PFSK-1 (cell line): ENCODE data around the gene UTP14C.

ENCODE experiments used
- FOXP2 ChIP-seq: optimal IDR thresholded peaks from 2 replicates; pipeline ENCODE3; 2011; ENCODE audit warnings: borderline replicate concordance, control low read depth, inconsistent platforms; ENCODE audit not compliant: insufficient read depth; ENCODE audit errors: extremely low read length, extremely low read depth
- POLR2AphosphoS5 ChIP-seq: IDR thresholded peaks from 2 replicates; pipeline ENCODE4 v1.6.1; 2012; ENCODE audit warnings: low read depth, mild to moderate bottlenecking, control low read depth, low read length, moderate library complexity
- REST ChIP-seq, 2 experiments: IDR thresholded peaks; 2 replicates each; pipeline versions ENCODE4 v1.6.1 to v1.8.0; 2011 to 2012; ENCODE audit warnings: low read depth in 2 of 2, low read length in 2 of 2, control low read depth in 1 of 2, inconsistent platforms in 1 of 2, mild to moderate bottlenecking in 1 of 2, moderate library complexity in 1 of 2; ENCODE audit not compliant: insufficient read depth in 1 of 2
- SIN3A ChIP-seq: IDR thresholded peaks from 2 replicates; pipeline ENCODE4 v1.6.1; 2012; ENCODE audit warnings: mild to moderate bottlenecking, low read length, moderate library complexity, borderline replicate concordance; ENCODE audit not compliant: insufficient read depth
- TAF1 ChIP-seq: IDR thresholded peaks from 2 replicates; pipeline ENCODE4 v1.6.1; 2012; ENCODE audit warnings: low read length, control low read depth, borderline replicate concordance; ENCODE audit not compliant: insufficient read depth

- TF ChIP-seq TAF1, result no peak
- TF ChIP-seq POLR2AphosphoS5, result no peak
- TF ChIP-seq REST (IDR thresholded peaks at IDR 0.05; ENCODE audit: insufficient read depth in 1 of 2, low read depth in 2 of 2, low read length in 2 of 2), result no peak
- no peak for TF ChIP-seq SIN3A
- no peak for TF ChIP-seq FOXP2
These were observed 46.9 kb upstream of the UTP14C start for GRCh38 chr13:51977625-51978024.
